Activated CD8-positive, alpha-beta memory T cell treated with anti-CD3 and anti-CD28 coated beads, Interleukin-2, amount 10 ng/mL, durations not matched to agents 7 days and 5 days (primary cell): Measurements from ENCODE around the gene SLC24A4. TPM values are rescaled to one million over a fixed set of nuclear protein-coding genes. Genes with fewer than 3 reads are reported as not detected.

Experiments
- ATAC-seq: fragments of 150-1000 bp; cut with Tn5 transposase; one replicate; pipeline ENCODE4 v1.10.0; 2021; ENCODE audit warnings: moderate library complexity
- CTCF ChIA-PET: fragments of 350-600 bp; sonication (Branson Sonifier 250); formaldehyde crosslinking; loops from one replicate; lab custom pipeline; 2021; ENCODE audit warnings: antibody characterized with exemption; lab: Charles Lee
- DNase-seq: peaks from one replicate; pipeline ENCODE4 v3.0.0-alpha.2; 2020
- H3K27ac Mint-ChIP-seq: one replicate; pipeline ENCODE4 v1.8.0; 2021; ENCODE audit warnings: mild to moderate bottlenecking, mixed read lengths
- H3K27me3 Mint-ChIP-seq: one replicate; pipeline ENCODE4 v1.8.0; 2021; ENCODE audit warnings: mixed read lengths
- H3K36me3 Mint-ChIP-seq: one replicate; pipeline ENCODE4 v1.8.0; 2021; ENCODE audit warnings: mild to moderate bottlenecking, mixed read lengths
- H3K4me1 Mint-ChIP-seq: one replicate; pipeline ENCODE4 v1.8.0; 2021; ENCODE audit warnings: mixed read lengths
- H3K4me3 Mint-ChIP-seq: one replicate; pipeline ENCODE4 v1.8.0; 2021; ENCODE audit warnings: mild to moderate bottlenecking, moderate library complexity, mixed read lengths
- H3K9me3 Mint-ChIP-seq: one replicate; pipeline ENCODE4 v1.8.0; 2022; ENCODE audit warnings: low read depth, mixed read lengths
- total RNA-seq, 2 experiments: library from RNA; stranded (reverse); gene quantifications; one replicate each; pipeline ENCODE4 v1.2.3, GENCODE V29; 2021

SLC24A4 gene
- total RNA-seq, 2 experiments from 2014 or later, result not detected

DNA sequence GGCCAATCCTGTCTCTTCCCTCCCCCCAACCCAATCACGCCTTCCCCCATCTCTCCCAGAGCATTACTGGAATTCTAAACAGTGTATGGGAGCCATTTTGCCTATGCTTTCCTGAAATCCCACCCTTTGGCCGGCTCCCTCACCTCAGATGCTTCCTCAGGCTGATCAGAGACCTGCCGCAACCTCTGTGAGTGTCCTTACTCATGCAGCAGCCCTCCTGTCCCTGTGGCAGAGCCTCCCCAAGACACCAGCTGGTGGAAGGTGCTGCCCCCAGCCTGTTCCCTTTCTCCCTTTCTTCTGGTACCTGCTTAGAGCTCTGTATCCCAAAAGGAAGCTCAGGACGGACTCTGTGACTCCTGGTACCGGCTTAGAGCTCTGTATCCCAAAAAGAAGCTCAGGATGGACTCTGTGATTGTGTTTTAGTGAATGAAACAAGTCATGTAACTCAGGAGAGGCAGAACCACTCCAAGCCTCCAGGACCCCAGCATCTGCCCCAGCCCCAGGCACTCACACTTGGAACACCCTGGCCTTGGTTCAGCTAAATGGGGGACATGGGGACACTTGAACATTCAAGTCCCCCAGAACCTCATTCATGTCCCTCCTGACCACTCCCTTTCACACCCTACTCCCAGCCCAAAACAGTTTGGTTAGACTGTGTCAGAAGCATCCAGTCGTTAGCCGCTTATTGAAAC lies 161.3 kb downstream of the SLC24A4 start:
- Mint-ChIP-seq H3K4me3 (no peak overlapping the region), H3K27me3 (peaks cover 26% of the 10 kb centered on the region), H3K36me3 (no peaks in the 10 kb centered on the region), H3K9me3 (no peaks in the 10 kb centered on the region), H3K27ac (no peak overlapping the region), H3K4me1 (no peaks in the 10 kb centered on the region)
- DNase-seq, result peak; percentile 25
- no peak for ATAC-seq
- CTCF ChIA-PET, result no interaction called here

DNA sequence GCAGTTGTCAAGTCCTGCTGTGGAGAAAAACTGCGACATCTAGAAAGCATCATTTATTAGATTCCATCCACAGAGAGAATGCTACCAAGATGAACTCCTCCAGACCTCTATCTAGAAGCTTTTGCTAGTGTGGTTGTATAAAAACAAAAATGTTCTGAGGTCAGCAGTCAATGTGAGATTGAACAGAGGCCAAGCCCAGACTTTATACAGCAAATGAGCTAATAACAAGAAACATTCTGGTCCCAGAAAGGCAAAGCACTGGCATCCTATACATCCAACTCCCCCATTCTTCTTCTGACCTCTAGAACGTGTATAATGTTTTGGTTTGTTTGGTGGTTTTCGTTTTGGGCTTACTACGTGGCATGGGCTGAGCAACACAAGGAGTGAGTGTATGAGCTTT lies 163.9 kb downstream of the SLC24A4 start:
- no peaks in the 10 kb centered on the region for H3K9me3 Mint-ChIP-seq
- H3K4me3 Mint-ChIP-seq, result no peak overlapping the region
- no peak for DNase-seq
- H3K4me1 Mint-ChIP-seq, result no peaks in the 10 kb centered on the region
- peaks cover 14% of the 10 kb centered on the region for H3K27me3 Mint-ChIP-seq
- no peaks in the 10 kb centered on the region for H3K36me3 Mint-ChIP-seq
- ATAC-seq, result no peak
- H3K27ac Mint-ChIP-seq, result no peak overlapping the region
- CTCF ChIA-PET, result no interaction called here

DNA sequence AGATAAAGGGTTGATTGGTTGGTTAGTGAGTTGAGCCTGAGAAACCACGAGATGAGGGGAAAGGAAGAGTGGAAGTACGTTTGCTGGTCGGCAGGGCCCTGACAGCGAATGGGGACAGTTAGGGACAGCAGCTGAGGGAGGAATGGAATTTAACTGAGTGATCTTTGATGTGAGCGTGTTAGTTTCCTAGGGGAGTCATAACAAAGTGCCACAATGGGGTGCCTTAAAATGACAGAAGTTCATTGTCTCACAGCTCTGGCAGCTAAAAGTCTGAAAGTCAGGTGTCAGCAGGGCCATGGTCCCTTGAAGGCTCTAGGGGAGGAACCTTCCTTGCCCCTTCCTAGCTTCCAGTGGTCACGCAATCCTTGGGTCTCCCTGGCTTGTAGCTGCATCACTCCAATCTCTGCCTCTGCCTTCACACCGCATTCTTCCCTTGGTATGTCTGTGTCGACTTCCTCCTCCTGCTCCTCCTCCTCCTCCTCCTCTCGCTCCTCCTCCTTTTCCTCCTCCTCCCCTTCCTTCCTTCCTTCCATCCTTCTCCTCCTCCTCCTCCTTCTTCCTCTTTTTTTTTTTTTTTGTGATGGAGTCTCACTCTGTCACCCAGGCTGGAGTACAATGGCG lies 164.7 kb downstream of the SLC24A4 start:
- Mint-ChIP-seq H3K9me3 (no peaks in the 10 kb centered on the region), H3K36me3 (no peaks in the 10 kb centered on the region), H3K27ac (no peak overlapping the region), H3K27me3 (peaks cover 14% of the 10 kb centered on the region), H3K4me3 (no peak overlapping the region), H3K4me1 (no peaks in the 10 kb centered on the region)
- CTCF ChIA-PET, result no interaction called here
- DNase-seq, result no peak
- no peak for ATAC-seq

DNA sequence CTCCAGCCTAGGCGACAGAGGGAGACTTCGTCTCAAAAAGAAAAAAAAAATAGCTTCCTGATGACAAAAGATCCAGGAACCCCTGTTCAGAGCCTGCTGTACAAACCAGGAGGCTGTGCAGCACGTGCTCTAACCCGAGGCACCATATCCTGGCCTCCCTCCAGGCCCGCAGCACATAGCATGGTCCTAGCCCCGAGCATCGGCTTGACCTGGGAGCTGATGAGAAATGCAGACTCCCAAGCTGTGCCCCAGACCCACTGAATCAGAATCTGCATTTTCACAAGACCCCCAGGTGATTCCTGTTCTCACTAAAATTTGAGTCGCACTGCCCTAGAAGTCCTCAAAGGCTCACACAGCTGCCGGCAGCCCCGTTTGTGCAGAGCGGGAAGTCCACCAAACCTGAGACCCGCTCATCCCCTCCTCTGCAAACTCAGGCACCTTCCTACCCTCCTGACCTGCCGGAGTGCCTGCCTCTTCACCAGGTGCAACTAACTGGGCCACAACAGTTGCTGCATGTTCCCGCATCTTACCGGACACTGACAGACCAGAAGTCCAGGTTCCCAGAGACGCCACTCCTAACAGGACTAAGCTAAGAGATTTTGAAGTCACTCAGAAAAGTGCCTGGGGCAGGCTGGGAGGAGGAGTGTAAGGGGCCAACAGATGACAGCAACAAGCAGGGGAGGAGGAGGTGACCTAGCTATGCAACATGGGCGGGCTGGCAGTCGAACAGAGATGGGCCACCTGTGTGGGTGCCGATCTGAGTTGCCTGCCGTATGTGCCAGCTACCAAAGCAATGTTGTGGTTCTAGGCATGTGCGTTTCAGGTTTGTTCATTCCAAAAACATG lies 166.7 kb downstream of the SLC24A4 start:
- CTCF ChIA-PET, result interaction anchor here (1.0 kb wide), 1 partner anchor 69 kb away, joined by 3 read pairs; no protein-coding TSS in a partner anchor

DNA sequence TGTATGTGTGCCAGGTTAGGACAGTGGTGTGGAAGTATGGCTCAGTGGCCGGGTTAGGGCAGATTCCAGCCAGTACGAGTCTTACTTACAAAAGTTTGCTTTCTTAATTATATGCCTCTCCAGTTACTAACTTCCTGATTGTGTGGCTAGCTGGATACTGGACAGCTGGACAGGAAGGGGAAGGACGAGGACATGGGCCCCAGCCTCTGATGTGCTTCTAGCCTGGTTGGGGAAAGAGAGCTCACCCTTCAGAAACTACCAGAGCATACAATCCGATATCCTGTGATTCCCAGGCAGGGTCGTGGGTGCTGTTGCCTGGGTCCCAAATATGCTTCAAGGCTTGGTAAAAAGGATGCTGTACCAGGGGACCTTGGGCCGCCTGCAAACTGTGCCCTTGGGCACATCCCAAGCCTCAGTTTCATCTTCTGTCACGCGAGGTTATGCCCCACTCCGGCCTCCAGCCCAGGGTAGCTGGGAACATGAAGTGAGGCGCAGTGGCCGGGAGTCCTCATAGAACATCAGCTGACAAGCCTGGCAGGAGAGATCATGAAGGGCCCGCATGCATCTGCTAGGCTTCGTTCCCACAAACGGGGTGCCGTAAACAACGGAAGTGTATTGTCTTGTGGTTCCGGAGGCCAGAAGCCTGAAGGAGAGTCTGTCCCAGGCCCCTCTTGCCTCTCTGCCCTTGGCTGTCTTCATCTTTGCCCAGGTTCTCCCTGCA lies 167.4 kb downstream of the SLC24A4 start:
- Mint-ChIP-seq H3K9me3 (no peaks in the 10 kb centered on the region), H3K36me3 (no peaks in the 10 kb centered on the region), H3K4me1 (peaks cover 3% of the 10 kb centered on the region), H3K27ac (no peak overlapping the region), H3K27me3 (peaks cover 13% of the 10 kb centered on the region), H3K4me3 (no peak overlapping the region)
- DNase-seq, result no peak
- CTCF ChIA-PET, result interaction anchor here (0.7 to 1.0 kb wide), 2 partner anchors 9 to 69 kb away, joined by 3 read pairs; no protein-coding TSS in a partner anchor
- ATAC-seq, result no peak

More for the DNA sequence above, 166.7 kb downstream of the SLC24A4 start:
- no peak overlapping the region for H3K4me3 Mint-ChIP-seq
- H3K27me3 Mint-ChIP-seq, result peaks cover 13% of the 10 kb centered on the region
- no peaks in the 10 kb centered on the region for H3K36me3 Mint-ChIP-seq
- ATAC-seq, result no peak
- H3K9me3 Mint-ChIP-seq, result no peaks in the 10 kb centered on the region
- H3K27ac Mint-ChIP-seq, result no peak overlapping the region
- no peak for DNase-seq
- peaks cover 3% of the 10 kb centered on the region for H3K4me1 Mint-ChIP-seq

DNA sequence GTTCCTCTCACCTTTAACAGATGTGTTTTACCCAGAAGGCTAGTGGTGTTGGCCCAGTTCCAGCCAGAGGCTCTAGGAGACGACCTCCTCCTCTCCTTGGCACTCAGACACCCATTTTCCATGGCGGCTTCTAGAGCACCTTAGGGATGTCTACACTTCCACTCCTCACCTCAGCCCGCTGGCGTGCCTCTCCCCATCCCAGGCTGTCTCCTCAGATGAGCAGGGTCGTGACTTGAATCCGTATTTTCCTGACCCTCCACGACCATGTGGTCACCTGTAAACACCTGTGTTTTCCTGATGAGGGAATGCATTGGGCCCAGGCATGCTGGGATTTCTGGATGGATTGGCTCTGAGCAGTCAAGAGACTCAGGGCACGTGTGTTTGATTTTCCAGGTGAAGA lies 168.8 kb downstream of the SLC24A4 start:
- CTCF ChIA-PET, result no interaction called here
- DNase-seq (no peak), ATAC-seq (no peak)
- no peak overlapping the region for H3K4me3 Mint-ChIP-seq
- H3K9me3 Mint-ChIP-seq, result no peaks in the 10 kb centered on the region
- H3K36me3 Mint-ChIP-seq, result no peaks in the 10 kb centered on the region
- peaks cover 3% of the 10 kb centered on the region for H3K4me1 Mint-ChIP-seq
- H3K27me3 Mint-ChIP-seq, result peaks cover 13% of the 10 kb centered on the region
- H3K27ac Mint-ChIP-seq, result no peak overlapping the region

DNA sequence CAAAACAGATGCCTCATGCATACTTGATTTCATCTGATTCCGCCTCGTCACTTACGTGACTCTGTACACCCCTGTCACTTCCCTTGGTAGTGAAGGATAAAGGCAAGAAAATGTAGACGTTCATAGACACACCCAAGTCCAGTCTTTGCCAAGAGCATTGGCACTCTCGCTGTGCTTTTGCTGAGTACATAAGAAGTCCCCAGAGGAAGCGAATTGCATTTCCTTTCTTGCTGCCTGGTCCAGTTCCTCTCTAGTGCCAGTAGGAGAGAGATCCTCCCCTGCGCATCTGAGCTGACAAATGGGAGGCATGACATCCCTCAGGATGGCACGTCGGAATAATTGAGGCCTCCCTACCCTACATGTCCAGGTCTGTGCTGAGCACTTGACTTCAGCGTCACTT lies 169.3 kb downstream of the SLC24A4 start:
- no peak for ATAC-seq
- H3K27ac Mint-ChIP-seq, result no peak overlapping the region
- H3K4me1 Mint-ChIP-seq, result peaks cover 3% of the 10 kb centered on the region
- H3K36me3 Mint-ChIP-seq, result no peaks in the 10 kb centered on the region
- CTCF ChIA-PET, result interaction anchor here (0.6 kb wide), 1 partner anchor 40 kb away, joined by 3 read pairs; no protein-coding TSS in a partner anchor
- H3K9me3 Mint-ChIP-seq, result no peaks in the 10 kb centered on the region
- H3K27me3 Mint-ChIP-seq, result peaks cover 10% of the 10 kb centered on the region
- DNase-seq, result no peak
- no peak overlapping the region for H3K4me3 Mint-ChIP-seq

DNA sequence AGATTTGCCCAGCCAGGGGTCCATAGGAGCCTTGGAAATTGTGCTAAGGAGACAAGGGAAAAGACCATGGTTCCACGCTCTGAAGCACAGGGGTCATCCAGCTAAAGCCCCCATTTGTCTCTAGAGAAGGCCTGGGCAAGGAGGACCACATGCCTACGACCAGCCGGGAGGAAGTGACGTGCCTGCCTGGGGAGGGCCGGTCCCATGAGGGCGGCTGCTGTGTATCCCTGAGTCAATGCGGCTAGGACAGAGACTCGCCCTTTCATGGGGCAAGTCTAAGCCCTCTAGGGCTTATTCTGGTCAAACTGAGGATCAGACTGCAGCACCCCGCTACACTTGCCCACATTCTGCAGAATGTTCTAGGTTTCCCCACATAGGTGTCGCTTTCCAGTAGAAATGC lies 170.1 kb downstream of the SLC24A4 start:
- Mint-ChIP-seq H3K27me3 (peaks cover 8% of the 10 kb centered on the region), H3K27ac (no peak overlapping the region), H3K4me1 (peaks cover 3% of the 10 kb centered on the region), H3K9me3 (no peaks in the 10 kb centered on the region), H3K36me3 (no peaks in the 10 kb centered on the region), H3K4me3 (no peak overlapping the region)
- ATAC-seq (no peak), DNase-seq (no peak)
- CTCF ChIA-PET, result interaction anchor here (0.6 kb wide), 1 partner anchor 39 kb away, joined by 3 read pairs; no protein-coding TSS in a partner anchor

DNA sequence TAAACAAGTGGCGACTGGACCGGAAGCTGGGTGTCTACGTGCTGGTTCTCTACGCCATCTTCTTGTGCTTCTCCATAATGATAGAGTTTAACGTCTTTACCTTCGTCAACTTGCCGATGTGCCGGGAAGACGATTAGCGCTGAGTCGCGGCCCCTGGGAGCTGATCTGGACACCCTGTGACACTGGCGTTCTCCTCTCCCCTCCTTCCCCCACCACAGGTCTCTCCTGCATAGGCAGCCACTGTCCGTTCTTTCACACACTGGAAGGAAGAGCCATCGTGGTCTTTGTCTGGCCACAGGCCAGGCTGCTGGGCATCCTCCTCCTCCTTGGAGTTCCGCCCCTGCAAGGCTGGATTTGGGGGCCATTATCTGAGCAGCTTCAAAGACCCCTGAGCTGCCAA lies 170.5 kb downstream of the SLC24A4 start:
- ATAC-seq (no peak), DNase-seq (peak; percentile 14)
- Mint-ChIP-seq H3K36me3 (no peaks in the 10 kb centered on the region), H3K9me3 (no peaks in the 10 kb centered on the region), H3K4me3 (no peak overlapping the region), H3K27ac (no peak overlapping the region), H3K4me1 (peaks cover 3% of the 10 kb centered on the region), H3K27me3 (peaks cover 8% of the 10 kb centered on the region)
- CTCF ChIA-PET, result no interaction called here

DNA sequence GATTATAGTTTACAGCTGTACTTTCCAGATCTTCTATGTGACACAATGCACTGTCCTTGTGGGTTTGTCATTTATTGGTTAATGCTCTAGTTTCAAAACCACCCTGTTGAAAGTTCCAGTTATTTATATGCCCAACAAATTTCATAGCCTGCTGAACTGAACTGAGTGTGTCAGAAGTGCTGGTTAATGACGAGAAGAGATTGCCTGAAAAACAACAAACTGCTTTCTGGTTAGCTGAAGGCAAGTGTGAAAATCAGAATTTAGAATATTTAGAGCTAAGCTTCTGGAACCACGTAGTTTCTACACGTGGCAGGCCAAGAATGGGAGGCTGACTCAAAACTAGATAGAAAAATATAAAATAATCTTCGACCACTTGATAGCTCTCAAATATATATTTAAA lies 171.5 kb downstream of the SLC24A4 start:
- CTCF ChIA-PET, result no interaction called here
- no peak for DNase-seq
- Mint-ChIP-seq H3K27me3 (peaks cover 10% of the 10 kb centered on the region), H3K9me3 (no peaks in the 10 kb centered on the region), H3K4me3 (no peak overlapping the region), H3K36me3 (no peaks in the 10 kb centered on the region), H3K4me1 (peaks cover 3% of the 10 kb centered on the region), H3K27ac (no peak overlapping the region)
- no peak for ATAC-seq

DNA sequence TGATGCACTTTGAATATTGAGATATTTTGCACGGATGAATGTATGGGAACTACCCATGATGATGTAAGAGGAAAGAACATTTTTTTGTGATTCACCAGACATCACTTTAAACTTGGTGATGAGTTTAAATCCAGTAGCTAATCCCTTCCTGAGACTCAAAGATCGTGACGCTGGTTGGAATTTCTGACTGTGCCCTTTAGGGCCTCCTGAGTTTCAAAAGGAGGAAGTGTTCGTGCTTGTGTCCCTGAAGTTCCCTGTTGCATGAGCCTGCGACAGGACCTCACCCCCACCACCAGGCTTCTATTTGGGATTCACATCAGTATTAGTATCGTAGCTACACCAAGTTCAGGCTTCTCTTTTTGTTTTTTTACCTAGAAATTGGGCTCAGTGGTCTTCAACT lies 172.1 kb downstream of the SLC24A4 start:
- Mint-ChIP-seq H3K27ac (no peak overlapping the region), H3K4me1 (peaks cover 3% of the 10 kb centered on the region), H3K4me3 (no peak overlapping the region), H3K27me3 (peaks cover 10% of the 10 kb centered on the region), H3K36me3 (no peaks in the 10 kb centered on the region), H3K9me3 (no peaks in the 10 kb centered on the region)
- DNase-seq (no peak), ATAC-seq (no peak)
- CTCF ChIA-PET, result no interaction called here

DNA sequence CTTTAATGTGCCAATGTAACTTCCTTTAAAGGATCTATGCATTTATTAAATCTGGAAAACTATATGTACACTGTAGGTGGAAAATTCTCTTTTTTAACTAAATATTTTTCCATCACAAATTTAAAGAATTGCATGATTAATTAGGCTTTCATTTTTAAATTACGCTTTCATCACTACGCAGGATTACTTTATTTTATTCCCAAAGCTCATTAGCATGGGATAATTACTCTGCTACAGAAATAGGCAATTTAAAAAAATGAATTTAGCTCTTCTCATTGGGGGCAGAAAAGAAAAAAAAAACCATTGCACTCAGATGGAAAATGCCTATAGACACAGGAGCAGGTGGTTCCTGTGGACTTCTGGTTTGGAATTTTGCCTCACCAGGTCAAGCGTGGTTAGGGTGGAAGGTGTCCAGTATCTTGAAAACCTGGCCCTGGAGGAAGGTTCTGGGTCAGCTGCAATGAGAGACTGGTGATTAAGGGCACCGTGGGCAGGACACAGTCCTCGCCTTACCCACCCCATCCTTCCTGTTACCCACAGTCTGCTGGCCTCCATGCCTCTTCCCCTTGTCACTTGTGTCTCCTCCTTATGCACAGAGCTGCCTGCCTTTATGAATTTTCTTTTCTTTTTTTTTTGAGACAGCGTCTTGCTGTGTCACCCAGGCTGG lies 173.4 kb downstream of the SLC24A4 start:
- no peak overlapping the region for H3K4me3 Mint-ChIP-seq
- no peak overlapping the region for H3K27ac Mint-ChIP-seq
- peaks cover 3% of the 10 kb centered on the region for H3K4me1 Mint-ChIP-seq
- ATAC-seq (no peak), DNase-seq (peak; percentile 9)
- H3K27me3 Mint-ChIP-seq, result peaks cover 14% of the 10 kb centered on the region
- H3K36me3 Mint-ChIP-seq, result no peaks in the 10 kb centered on the region
- H3K9me3 Mint-ChIP-seq, result no peaks in the 10 kb centered on the region
- CTCF ChIA-PET, result no interaction called here
